Measurements from ENCODE around the gene JARID2.
A peak's percentile ranks its signal among the peaks of the same experiment; 100 is the strongest.

JARID2 gene

DNA sequence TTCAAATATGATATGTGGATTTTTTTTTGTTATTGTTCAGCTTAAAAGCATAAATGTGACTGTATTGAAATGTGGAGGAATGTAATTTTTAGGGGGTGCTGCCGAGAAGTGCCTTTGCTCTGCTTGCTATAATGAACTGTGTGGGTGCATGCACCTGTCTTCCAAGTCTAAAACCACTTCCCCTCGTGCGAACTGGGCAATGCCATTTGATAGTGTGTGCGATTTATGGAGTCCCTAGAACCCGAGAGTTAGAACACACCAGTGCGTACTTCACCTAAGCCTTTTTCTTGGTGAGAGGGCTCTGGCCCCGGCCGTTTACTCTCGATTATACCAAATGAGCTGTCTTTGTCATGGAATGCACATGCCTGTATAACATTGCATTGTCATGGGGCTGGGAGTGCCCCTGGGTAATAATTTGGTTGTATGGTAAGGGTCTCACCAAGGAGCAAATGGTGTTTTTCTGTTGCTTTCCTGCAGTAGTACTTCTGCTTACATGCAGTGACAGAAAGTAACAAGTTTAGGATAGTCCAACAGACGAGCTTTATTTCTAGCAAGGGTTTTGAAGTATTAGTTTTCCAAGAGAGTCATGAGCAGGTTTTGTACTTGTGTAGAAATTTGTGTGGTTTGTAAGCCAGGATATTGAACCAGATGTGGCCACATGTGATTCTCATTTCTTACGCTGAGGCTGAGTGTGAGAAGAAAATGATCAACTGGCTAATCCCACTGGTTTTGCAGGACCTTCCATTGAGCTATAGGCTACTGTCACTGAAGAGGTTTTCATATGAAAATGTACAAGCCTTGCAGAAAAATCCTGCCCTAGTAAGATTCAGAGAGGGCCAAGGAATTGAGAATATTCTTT lies 244.6 kb downstream of the JARID2 start:
- no peak overlapping the region for H3K4me3 ChIP-seq (ENCODE audit: low read depth, low read length)
- TF ChIP-seq, protein P1, sequence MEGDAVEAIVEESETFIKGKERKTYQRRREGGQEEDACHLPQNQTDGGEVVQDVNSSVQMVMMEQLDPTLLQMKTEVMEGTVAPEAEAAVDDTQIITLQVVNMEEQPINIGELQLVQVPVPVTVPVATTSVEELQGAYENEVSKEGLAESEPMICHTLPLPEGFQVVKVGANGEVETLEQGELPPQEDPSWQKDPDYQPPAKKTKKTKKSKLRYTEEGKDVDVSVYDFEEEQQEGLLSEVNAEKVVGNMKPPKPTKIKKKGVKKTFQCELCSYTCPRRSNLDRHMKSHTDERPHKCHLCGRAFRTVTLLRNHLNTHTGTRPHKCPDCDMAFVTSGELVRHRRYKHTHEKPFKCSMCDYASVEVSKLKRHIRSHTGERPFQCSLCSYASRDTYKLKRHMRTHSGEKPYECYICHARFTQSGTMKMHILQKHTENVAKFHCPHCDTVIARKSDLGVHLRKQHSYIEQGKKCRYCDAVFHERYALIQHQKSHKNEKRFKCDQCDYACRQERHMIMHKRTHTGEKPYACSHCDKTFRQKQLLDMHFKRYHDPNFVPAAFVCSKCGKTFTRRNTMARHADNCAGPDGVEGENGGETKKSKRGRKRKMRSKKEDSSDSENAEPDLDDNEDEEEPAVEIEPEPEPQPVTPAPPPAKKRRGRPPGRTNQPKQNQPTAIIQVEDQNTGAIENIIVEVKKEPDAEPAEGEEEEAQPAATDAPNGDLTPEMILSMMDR (IDR thresholded peaks at IDR 0.05; ENCODE audit: low read depth, low read length) = no peak

DNA sequence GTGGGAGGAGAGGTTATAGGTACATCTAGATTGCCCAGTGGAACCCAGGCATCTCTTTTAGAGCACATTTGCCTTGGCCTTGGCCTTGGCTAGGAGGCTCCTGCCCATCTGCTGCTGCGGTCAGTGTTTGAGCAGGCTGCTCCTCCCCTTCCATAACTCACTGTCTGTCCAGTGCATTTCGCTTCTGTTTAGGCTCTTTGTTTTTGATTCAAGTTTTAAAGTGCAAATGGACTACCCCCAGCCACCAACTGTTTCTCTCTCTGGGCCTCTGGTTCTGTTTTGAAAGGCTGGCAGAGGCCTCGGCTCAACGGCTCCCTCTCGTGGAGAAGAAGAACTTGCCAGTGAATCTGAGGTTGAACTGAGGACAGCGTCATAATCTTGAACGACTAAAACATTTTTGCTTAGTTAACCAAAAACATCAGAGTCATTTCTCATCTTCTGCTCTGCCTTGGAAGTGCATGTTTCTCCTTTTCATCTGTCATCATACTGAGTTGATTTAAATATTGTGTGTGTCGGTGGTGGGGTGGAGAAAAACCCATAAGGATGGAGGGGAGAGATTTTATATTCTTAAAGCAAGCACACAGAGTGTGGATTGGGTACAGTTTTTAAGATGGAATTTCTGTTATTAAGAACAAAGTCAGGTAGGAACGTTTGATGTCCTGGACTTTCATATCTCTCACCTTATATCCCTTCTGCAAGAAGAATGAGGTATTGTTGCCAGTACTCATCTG lies 245.6 kb downstream of the JARID2 start:
- TF ChIP-seq, protein P1 (IDR thresholded peaks at IDR 0.05; ENCODE audit: low read depth, low read length) = peak; percentile 88
- no peak overlapping the region for H3K4me3 ChIP-seq (ENCODE audit: low read depth, low read length)

DNA sequence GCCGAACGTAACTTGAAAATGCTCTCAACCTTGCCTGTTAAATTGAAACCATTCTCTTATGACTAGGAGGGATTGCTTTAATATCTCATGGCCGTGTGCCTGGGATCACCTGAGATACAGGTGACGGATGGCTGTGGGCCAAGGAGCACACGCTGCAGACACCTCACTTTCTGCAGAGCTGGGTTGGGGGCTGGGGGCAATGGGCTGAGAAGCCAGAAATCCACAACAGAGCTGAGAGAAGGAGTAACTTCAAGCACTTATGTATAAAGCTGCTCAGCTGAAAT lies 246.1 kb downstream of the JARID2 start:
- TF ChIP-seq, protein P1 (IDR thresholded peaks at IDR 0.05; ENCODE audit: low read depth, low read length) = no peak
- no peak overlapping the region for H3K4me3 ChIP-seq (ENCODE audit: low read depth, low read length)

DNA sequence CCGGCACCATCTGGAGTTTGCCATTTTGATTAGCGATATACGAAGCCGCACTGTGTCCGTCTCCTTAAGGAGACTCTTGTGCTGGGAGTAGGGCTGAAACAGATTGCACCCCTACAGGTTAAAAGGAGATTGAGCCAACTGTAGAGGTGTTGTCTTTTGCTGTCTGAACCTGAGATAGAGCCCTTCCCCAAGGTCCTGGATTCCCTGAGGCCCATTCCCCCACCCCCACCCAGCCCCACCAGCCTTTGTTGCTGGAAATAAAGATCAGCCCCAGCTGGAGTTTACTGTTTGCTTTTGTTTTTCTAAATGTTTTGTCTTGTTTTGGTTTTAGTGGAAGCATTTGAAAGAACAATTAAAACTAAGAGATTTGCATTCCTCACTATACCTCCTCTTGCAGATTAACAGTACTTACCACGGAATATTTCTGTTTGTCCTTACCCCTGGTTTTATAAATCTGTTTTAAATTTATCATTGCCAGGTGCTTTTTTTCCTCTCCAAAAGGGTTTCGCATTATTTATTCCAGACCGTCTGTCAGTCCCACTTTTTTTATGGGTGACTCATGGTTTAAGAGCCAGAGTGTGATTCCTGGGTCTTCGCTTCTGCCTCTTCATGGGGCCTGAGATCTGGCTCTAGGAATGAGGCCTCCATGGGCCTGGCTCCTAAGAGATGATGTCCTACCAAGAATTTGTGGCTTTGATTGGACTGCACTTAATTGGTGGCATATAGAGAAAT lies 247.7 kb downstream of the JARID2 start:
- TF ChIP-seq, protein P1 (IDR thresholded peaks at IDR 0.05; ENCODE audit: low read depth, low read length) = no peak
- H3K4me3 ChIP-seq (ENCODE audit: low read depth, low read length) = no peak overlapping the region

DNA sequence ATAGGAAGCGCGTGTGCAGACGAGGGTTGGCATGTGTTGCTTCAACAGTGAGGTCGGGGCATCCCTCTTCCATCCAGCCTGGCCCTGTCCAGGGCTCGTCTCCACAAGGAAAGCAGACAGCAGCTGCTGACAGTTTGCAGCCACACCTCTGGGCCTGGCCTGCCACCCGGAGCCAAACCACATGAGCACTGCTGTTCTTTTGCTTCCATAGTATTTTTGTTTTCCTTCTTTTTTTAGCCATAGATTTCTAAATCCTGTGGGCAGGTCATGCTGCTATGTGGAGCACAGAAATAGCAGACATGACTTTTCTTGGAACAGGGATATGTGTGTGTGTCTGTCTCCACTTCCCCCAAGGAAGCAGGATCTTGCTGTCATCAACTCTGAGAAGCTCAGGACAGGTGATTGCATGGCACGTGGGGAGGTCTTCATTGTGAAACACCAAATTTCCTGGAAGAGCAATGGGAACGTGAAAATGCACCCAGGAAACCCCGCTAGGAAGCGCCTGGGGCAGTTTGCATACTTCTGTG lies 249.6 kb downstream of the JARID2 start:
- no peak overlapping the region for H3K4me3 ChIP-seq (ENCODE audit: low read depth, low read length)
- TF ChIP-seq, protein P1 (IDR thresholded peaks at IDR 0.05; ENCODE audit: low read depth, low read length) = no peak

DNA sequence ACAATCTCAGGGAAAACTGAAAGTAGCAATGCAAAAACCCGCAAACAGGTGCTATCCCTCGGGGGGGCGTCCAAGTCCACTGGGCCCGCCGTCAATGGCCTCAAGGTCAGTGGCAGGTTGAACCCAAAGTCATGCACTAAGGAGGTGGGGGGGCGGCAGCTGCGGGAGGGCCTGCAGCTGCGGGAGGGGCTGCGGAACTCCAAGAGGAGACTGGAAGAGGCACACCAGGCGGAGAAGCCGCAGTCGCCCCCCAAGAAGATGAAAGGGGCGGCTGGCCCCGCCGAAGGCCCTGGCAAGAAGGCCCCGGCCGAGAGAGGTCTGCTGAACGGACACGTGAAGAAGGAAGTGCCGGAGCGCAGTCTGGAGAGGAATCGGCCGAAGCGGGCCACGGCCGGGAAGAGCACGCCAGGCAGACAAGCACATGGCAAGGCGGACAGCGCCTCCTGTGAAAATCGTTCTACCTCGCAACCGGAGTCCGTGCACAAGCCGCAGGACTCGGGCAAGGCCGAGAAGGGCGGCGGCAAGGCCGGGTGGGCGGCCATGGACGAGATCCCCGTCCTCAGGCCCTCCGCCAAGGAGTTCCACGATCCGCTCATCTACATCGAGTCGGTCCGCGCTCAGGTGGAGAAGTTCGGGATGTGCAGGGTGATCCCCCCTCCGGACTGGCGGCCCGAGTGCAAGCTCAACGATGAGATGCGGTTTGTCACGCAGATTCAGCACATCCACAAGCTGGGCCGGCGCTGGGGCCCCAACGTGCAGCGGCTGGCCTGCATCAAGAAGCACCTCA lies 250.7 kb downstream of the JARID2 start:
- TF ChIP-seq, protein P1 (IDR thresholded peaks at IDR 0.05; ENCODE audit: low read depth, low read length) = no peak
- H3K4me3 ChIP-seq (ENCODE audit: low read depth, low read length) = no peak overlapping the region
